ENCODE data around the gene PAIP1.
"Not testable (repeated sequence)": the region's sequence is repeated elsewhere in the genome, so short reads cannot be mapped to it uniquely, and the experiment has no call there.

PAIP1 gene

DNA sequence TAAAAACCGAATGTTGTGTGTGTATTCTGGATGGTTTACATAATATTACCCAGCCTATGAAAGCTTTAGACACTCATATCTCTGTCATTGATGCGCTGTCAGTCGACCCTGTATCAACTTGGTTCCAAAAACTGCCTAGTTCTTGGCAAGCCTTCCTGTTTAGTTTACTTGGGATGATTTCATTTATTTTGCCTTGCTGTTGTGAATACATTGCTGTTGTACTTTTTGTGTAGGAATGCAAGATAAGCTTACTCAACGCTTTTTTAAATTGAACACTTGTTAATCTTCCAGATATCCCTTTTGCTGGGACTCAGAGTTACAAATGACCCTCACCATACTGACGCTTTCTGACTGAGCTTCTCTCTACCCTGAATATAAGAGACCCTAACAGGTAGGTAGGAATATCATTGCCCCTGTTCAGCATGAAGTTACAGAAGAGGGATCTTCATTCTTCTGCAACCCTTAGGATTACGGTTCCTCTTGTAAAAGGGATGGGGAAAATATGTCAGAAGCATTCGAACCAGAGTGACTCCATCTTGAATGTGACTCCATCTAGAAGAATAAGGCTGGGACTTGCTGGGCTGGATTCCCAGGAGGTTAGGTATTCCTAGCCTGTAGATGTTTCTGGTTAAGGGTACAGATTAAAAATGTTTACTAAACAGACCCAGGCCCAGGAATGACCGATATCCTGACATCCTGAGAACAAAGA, 13.7 kb upstream of the PAIP1 start:
- DNase-seq: no peak

DNA sequence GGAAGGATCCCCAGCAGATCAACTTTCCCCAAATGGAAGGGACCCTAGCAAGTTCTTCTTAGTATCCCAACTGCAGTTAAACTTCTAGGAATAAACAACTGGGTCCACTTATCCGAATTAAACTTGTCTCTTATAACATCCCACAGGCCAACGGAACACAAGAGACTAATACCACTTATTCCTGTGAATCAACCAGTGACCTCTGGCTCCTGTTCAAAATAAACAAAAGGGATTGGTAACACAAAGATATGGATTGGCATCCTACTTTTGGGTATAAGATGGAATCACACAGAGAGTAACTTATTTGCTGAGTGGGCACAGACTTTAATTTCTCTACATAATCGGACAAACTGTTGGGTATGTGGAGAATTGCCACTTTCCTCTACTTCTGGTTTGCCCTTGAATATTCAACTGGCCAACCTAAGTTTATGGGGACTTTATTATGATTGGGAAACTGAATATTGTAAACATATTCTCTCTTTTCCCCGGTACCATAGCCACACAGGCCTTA, 12.4 kb upstream of the PAIP1 start:
- no peak for DNase-seq

DNA sequence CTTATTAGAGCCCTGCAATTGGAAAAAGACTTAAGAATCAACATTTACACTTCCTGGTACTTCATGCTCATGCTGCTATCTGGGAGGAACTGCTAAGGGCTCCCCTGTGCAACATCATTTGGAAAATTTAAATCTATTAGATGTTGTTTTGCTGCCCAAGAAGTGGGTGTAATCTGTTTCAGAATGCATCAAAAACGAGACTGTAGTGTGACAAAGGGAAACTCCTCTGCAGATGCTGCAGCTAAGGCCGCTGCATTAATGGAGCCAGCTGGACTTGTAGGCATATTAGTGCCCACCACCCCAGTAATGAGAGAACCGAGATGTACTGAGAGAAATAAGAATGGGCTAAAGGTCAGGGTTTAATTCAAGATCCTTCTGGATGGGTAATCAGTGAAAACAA, 11.1 kb upstream of the PAIP1 start:
- no peak for DNase-seq

DNA sequence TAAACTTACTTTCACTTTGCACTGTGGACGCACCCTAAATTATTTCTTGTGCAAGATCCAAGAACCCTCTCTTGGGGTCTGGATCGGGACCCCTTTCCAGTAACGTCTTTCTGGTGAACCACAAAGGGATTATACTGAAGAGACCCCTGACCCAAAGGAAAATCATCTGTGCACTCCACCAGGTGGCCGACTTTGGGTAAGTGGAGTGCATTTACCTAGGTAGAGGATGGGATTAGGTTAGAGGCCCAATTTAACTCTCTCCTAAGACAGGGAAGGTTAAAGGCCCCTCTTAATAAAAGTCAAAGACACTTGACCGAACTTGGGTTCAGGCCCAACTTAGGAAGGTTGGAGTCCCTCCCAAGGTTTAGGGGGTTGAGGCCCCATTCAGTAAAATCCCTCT, 8.2 kb upstream of the PAIP1 start:
- DNase-seq: no peak

DNA sequence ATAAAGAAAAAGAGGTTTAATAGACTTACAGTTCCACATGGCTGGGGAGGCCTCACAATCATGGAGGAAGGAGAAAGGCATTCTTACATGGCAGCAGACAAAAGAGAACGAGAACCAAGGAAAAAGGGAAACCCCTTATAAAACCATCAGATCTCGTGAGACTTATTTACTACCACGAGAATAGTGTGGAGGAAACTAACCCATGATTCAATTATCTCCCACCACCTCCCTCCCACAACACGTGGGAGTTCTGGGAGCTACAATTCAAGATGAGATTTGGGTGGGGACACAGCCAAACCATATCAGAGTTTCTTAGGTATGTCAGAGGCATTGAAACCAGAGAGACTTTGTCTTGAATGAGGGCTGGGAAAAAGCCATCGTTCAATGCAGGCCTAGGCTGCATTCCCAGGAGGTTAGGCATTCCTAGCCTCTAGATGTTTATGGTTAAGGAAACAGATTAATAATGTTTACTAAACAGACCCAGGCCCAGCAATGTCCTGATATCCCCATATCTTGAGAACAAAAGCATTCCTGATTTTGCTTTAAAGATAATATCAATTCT, 7.5 kb upstream of the PAIP1 start:
- DNase-seq: no peak

DNA sequence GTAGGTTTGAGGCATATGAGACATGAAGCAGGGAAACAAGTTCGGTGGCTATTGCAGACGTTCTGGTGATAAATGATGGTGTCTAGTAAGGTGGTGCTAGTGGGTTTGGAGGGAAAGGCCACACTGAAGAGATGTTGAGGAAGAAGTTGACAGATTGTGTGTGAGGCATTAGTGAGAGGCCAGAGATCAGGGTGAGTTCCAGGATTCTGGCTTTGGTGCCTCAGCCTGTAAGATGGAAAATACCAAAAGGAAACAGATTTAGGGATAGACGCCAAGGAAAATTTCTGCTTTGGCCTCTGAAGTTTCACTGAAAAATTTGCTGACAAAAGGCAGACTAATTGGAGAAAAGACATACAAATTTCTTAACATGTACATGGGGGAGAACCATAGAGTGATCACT, 6.4 kb upstream of the PAIP1 start:
- DNase-seq: no peak

DNA sequence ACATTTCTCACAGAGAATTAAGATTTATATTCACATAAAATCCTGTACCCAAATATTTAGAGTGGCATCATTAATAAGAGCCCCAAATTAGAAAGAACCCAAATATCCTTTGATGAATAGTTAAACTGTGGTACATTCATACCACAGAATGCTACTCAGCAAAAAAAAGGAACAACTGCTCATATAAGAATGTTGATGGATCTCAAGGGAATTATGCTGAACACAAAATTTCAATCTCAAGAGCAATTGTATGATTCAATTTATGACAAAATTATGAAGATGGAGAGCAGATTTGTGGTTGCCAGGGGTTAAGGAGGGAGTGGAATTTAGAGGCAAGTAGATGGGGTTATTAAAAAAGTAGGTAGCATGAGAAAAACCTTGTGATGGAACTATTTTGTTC, 4.5 kb upstream of the PAIP1 start:
- peak; percentile 70 for DNase-seq

DNA sequence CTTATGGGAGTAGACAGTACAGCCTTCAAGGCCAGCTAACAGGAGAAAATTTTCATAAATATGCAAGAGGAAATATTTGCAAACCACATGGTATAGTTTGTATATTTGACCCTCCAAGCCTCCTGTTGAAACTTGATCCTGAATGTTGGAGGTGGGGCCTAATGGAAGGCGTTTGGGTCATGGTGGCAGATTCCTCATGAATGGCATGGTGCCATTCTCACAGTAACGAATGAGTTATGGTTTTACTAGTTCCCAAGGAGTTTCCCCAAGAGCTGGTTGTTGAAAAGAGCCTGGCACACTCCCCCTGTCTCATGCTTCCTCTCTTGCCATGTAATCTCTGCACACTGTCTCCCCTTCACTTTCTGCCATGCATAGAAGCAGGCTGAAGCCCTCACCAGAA, 3.3 kb upstream of the PAIP1 start:
- DNase-seq: peak; percentile 70

DNA sequence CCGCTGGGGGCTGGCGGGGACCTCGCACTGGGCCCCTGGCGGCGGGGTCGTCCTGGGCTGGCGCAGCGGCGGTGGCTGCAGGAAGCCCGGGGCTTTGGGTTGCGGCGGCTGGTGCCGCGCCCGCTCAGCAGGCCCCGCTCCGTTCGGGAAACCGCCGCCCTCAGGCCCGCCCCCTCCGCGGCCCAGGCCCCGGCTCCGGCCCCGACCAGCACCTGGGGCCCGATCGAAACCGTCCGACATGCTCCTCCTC, 345 bp downstream of the PAIP1 start:
- not testable (repeated sequence) for DNase-seq

DNA sequence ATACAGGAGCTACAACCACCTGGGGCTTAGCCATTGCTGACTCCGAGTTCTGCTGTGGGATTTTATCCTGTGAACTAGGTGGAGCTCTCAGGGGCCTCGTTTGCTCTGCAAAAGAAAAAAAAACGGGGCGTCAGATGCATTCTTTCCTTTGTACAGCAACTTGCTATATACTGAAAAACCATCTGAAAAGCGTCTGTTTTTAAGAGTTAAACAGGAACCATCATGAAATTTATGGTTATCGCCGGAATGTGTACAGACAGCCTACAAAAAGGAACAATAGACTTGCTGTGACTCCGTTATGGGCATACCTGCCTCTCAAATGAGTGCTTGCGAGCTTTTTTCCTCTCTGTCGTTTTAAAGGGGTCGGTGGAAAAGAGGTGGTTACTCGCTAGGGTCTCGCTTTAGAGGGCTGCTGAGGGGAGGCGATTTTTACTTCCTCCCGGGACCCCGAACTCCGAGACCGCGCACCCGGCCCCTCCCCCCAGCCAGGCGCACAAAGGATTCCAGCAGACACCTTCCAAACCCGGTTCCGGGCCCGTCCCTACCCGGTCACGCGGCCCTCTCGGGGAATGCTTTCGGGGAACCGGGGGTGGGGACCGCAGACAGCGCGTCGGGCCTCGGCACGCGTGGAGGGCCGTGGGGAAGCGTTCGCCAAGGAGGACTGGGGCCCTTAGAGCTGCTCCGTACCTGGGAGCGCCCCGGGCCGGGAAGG, 826 bp downstream of the PAIP1 start:
- peak; percentile 56 for DNase-seq

DNA sequence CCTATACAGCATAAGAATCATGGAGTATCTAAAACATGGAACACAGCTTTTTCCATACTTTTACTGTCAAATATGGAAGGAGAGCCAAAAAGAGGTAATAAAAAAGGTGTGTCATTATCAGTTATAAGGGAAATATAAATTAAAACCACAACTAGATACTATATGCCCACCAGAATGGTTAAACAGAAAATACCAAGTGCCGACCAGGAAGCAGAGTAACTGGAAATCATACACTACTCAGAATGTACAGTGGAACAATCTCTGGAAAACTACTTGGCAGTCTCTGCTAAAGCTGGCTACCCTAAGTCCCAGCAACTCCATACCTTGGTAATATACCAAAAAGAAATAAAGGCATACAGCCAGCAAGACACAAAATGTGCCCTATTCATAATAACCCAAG, 2.4 kb downstream of the PAIP1 start:
- no peak for DNase-seq

DNA sequence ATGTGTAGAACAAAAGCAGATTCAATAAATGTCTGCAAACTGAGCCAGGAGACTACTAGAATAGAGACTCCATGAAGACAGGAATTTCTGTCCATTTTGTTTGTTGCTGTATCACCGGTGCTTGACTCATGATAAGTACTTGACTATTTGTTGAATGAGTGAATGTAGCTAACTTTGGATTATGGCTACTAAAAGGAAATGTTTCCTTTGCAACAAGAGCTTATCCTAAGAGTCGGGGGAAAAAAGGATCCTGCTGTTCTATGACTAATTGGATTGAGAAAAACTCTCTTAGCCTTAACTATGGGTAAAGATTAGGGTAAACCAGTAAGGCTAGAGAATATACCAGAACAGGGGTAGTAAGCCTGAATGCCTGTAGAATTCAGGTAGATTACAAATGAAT, 3.5 kb downstream of the PAIP1 start:
- peak; percentile 33 for DNase-seq

DNA sequence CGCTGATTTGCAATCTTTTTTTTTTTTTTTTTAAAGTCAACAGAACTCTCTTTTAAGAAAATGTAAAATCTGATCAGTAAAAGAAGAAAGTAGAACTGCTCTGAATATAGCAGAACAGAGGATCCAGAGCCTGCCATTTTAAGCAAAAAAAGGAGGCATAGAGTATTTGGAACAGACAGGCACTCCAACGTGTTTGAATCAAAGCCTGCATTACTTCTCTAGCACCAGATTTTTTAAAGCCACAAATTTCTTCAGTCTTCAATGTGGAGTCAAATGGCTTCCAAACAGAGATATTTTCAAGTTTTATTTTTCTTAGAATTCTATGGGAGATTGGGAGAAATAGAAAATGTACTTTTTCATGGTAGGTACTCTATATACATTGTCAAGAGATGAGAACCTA, 5.1 kb downstream of the PAIP1 start:
- DNase-seq: no peak

DNA sequence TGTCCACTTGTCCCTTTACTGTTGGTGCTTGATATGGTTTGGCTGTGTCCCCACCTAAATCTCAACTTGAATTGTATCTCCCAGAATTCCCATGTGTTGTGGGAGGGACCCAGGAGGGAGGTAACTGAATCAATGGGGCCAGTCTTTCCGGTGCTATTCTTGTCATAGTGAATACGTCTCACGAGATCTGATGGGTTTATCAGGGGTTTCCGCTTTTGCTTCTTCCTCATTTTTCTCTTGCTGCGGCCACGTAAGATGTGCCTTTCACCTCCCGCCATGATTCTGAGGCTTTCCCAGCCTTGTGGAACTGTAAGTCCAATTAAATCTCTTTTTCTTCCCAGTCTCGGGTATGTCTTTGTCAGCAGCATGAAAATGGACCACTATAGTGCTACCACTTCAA, 7.6 kb downstream of the PAIP1 start:
- not testable (repeated sequence) for DNase-seq

DNA sequence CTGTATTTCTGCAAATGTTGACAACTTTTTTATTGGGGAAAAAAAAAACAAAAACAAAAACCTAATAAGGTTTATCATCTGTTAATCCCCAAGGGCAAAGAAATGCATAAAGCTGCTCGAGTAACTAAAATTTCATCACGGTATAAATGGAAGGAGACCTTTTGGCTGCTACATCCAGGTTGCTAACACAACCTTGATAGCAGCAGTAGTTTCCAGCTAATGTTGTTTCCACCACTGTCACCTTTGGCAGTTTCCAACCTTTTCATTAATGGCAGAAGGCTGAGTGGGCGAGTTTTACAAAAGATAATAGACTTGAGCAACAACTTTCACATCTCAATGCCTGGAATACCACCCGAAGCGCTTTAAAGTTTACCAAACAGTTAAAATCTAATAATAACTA, 8.5 kb downstream of the PAIP1 start:
- DNase-seq: no peak

DNA sequence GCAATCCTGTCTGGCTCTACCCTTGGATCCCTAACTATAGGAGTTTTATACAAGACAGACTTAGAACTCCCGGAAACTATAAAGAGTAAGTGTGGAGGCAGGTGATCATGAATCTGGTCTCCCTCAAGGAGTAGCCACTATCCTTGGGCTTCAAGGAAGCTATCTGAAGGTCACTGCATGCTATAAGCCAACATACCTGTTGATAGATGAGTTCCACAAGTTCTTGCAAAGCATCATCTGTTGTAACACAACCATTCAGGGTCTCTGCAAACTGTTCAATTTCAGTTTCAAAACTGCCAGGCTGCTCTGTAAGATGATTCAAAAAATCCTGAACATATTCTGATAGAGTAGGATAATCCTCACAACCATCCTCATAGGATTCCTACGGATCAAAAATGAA, 9.3 kb downstream of the PAIP1 start:
- DNase-seq: no peak

DNA sequence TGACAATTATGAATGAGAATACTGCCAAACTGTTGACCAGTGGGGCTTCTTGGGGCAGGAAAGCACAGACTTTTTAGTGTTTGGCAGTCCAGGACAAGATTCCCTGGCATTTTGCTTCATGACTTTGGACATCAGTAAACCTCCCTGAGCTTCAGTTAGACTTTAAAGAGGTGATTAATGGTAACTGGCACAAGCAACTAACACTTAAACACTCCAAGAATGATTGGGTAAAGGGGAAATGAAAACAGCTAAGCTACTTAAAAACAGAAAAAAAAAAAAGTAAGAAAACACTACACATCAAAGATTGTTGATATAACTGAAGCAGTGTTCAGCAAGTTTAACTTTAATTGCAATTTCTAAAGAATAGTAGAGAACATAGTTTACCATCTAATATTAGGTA, 13.4 kb downstream of the PAIP1 start:
- DNase-seq: no peak

DNA sequence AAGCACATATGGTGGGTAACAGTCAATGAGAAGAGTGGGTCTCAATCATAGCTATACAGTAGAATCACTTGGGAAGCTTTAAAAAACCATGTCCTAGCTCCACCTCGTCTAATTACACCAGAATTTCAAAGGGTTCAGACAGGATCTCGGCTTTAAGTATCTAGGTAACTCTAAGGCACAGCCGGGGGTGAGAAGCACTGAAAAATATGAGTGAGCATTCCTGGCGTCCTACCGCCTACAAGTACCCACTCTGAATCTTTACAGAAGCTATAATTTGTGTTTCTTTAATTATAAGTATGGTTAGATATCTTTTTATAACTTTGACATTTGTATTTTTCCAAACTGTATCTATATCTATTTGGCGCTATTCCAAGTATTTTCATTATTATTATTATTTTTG, 16.1 kb downstream of the PAIP1 start:
- no peak for DNase-seq

DNA sequence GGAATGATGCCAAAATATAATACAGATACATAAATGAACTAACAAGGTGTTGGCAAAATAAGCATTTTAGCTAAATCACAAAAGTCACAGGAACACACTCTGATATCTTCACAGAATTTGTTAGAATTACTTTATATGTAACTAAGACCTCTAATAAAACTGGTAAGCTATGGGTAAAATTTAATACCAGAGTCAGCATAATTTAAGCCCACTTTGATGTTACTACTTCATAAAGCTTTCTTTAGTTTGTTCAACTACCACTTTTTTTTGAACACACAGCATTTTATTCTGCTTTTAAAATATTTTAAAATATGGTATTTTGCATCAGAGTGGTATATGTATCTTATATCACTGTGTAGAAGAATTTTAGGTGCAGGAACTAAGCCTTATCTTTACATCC, 19.9 kb downstream of the PAIP1 start:
- no peak for DNase-seq

DNA sequence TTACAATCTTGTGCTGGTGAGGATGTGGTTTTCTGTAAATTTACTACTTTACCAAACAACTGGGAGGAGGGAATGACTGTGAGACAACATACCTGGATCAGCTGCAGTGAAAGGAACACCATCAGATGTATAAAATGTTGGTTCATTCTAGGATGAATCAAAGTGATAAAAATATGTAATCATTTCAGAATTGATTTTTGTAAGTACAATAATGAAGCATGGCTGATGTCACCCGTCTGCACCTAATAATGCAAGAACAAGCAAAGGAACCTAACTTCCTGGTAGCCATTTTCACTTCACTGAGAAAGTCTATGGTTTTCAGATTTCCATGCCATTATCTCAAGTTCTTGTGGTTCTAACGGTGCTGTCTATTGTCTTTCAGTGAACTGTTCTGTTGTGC, 23.2 kb downstream of the PAIP1 start:
- DNase-seq: no peak

DNA sequence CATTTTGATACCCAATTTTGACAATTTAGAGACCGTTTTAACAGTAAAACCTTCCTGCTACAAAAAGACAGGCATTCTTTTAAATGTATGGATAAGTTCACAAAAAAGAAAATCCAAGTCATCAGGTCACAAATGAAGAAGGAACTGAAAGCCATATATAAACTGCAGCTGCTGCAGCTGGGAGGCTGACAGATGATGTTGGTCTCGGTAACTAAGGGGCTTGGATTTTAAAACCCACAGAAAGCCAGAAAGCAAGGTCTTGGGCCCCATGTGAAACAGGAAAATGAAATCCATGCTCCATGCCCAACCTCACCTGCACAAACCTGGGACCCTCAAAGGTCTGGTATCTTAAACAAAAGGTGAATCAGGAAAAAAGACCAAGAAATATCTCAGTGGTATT, 26.2 kb downstream of the PAIP1 start:
- no peak for DNase-seq

DNA sequence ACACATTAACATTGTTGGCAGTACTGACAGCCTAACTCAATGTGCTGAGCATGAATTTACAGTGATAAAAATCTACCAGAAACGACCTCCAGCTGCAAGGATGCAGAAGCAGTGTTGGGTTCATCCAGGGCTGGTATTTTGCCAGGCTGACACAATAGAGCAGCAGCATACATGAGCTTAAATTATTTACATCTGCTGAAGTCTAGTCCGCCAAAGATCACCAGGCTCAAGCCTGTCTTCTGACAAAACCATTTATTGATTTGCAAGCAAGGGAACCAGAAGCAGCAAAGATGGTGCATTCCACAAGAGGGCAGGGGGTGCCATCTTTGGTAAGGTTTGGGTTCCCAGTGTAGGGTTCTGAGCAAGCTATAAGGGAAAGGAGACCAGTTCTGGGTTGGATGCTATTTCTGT, 33.2 kb downstream of the PAIP1 start:
- DNase-seq: no peak

DNA sequence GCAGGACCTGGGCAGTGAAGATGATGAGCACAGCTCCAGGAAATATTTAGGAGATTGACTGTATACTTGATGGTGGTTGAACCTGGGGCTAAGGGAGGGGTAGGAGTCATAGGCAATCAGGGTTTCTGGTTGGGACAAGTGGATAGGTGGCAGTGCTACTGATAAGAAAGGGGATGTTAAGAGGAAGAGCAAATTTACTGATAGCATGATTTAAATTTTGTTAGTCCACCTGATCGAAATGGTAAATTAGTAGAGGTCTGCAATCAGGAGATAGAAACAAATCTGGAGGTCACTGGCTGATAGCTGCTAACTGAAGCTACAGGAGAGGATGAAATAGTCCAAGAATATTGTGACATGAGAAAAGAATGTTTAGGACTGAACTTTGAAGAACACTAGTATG, 36.3 kb downstream of the PAIP1 start:
- DNase-seq: no peak

DNA sequence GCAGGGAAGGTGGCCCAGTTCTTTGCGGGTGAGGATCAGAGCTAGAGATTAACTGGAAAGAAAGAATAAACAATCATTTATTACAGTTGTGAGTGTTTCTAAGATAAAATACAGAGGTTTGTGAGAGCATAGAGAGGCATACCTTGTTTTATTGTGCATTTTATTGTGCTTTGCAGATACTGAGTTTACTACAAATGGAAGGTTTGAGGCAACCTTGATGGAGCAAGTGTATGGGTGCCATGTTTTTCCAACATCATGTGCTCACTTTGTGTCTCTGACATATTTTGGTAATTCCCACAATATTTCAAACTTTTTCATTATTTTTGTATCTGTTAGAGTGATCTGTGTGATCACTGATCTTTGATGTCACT, 41.2 kb downstream of the PAIP1 start:
- no peak for DNase-seq

All from fibroblast of skin of right biceps (primary cell).